HepG2 (cell line): ENCODE results near the gene FADD. TPM values are rescaled to one million over a fixed set of nuclear protein-coding genes. Genes with fewer than 3 reads are reported as not detected.
A peak's percentile ranks its signal among the peaks of the same experiment; 100 is the strongest.

Source experiments
- BCL6 ChIP-seq: IDR thresholded peaks from 2 replicates; pipeline ENCODE4 v1.6.1; 2016; ENCODE audit warnings: missing genetic modification reagents, missing compliant biosample characterization
- ESRRA ChIP-seq: sonication (generic); formaldehyde crosslinking; IDR thresholded peaks from 2 replicates; pipeline ENCODE4 v1.5.1; 2020; ENCODE audit warnings: mild to moderate bottlenecking, low read depth, missing genetic modification reagents
- FOXK2 ChIP-seq: fragments of 450-650 bp; IDR thresholded peaks from 2 replicates; pipeline ENCODE4 v1.6.1; 2016
- HOXA9 ChIP-seq: sonication (generic); formaldehyde crosslinking; IDR thresholded peaks from 2 replicates; pipeline ENCODE4 v1.8.1; 2022; ENCODE audit warnings: missing genetic modification reagents, mild to moderate bottlenecking, moderate library complexity, borderline replicate concordance
- JUNB ChIP-seq: sonication (generic); formaldehyde crosslinking; IDR thresholded peaks from 2 replicates; pipeline ENCODE4 v1.8.0; 2022; ENCODE audit warnings: missing genetic modification reagents, mild to moderate bottlenecking, borderline replicate concordance
- NFYB ChIP-seq: sonication (generic); formaldehyde crosslinking; IDR thresholded peaks from 2 replicates; pipeline ENCODE4 v1.4.0; 2020; ENCODE audit warnings: missing genetic modification reagents
- NONO ChIP-seq, 2 experiments: fragments of 450-650 bp in 1 of 2; sonication (generic) in 1 of 2; formaldehyde crosslinking in 1 of 2; IDR thresholded peaks in 1 of 2; conservative IDR thresholded peaks in 1 of 2; 2 replicates each; pipeline versions ENCODE4 v1.6.1 to v1.8.0; 2017 to 2022; ENCODE audit warnings: mild to moderate bottlenecking in 1 of 2, missing genetic modification reagents in 1 of 2, moderate library complexity in 1 of 2
- NR2C2 ChIP-seq: sonication (generic); formaldehyde crosslinking; IDR thresholded peaks from 2 replicates; pipeline ENCODE4 v1.4.0; 2020; ENCODE audit warnings: missing genetic modification reagents, mild to moderate bottlenecking, moderate library complexity, borderline replicate concordance
- SALL1 ChIP-seq: sonication (generic); formaldehyde crosslinking; IDR thresholded peaks from 2 replicates; pipeline ENCODE4 v1.8.0; 2022; ENCODE audit warnings: mild to moderate bottlenecking, missing genetic modification reagents
- TBX2 ChIP-seq: sonication (generic); formaldehyde crosslinking; IDR thresholded peaks from 2 replicates; pipeline ENCODE4 v1.5.0; 2020; ENCODE audit warnings: missing genetic modification reagents, mild to moderate bottlenecking, borderline replicate concordance
- TFDP2 ChIP-seq: sonication (generic); formaldehyde crosslinking; IDR thresholded peaks from 2 replicates; pipeline ENCODE4 v1.4.0; 2020; ENCODE audit warnings: missing genetic modification reagents
- ZBTB33 ChIP-seq: sonication (generic); formaldehyde crosslinking; IDR thresholded peaks from 2 replicates; pipeline ENCODE4 v1.4.0; 2020; ENCODE audit warnings: missing genetic modification reagents
- ZMYM4 ChIP-seq: sonication (generic); formaldehyde crosslinking; IDR thresholded peaks from 2 replicates; pipeline ENCODE4 v1.8.1; 2023; ENCODE audit warnings: mild to moderate bottlenecking, missing genetic modification reagents
- ZNF296 ChIP-seq: sonication (generic); formaldehyde crosslinking; conservative IDR thresholded peaks from 2 replicates; pipeline ENCODE4 v1.5.0; 2020; ENCODE audit warnings: mild to moderate bottlenecking, missing genetic modification reagents
- ZNF318 ChIP-seq: sonication (generic); formaldehyde crosslinking; IDR thresholded peaks from 2 replicates; pipeline ENCODE4 v1.4.0; 2020; ENCODE audit warnings: mild to moderate bottlenecking, missing genetic modification reagents
- ZSCAN9 ChIP-seq: IDR thresholded peaks from 2 replicates; pipeline ENCODE4 v1.6.1; 2016; ENCODE audit warnings: borderline replicate concordance
- polyA plus RNA-seq, 8 experiments: library from polyadenylated mRNA; depleted of rRNA in 3 of 8; stranded (reverse) in 7 of 8; unstranded in 1 of 8; fragments of >200 nt; fragmentation: Illumina TruSeq in 4 of 8; extraction: Trizol in 4 of 8; gene quantifications; 2 replicates each; pipeline versions ENCODE4 v1.2.1 to v1.2.3, GENCODE V29; 2011 to 2016; ENCODE audit warnings: low read depth in 4 of 8, missing spikeins in 1 of 8, mixed read lengths in 1 of 8; ENCODE audit not compliant: insufficient read depth in 1 of 8
- total RNA-seq, 5 experiments: library from RNA; depleted of rRNA; stranded (reverse); fragments of >200 nt; fragmentation: Illumina TruSeq; extraction: Trizol; gene quantifications; 2 replicates each; pipeline ENCODE4 v1.2.3, GENCODE V29; 2016; ENCODE audit warnings: low read depth in 1 of 5

The FADD gene
- total and polyA plus RNA-seq, 2 of the 13 experiments (the other 11 are each of a cell fraction or from before 2014, with no cell fraction given): 14.2 to 22.2 TPM

GRCh38 chr11:70202920-70203750, at the start of gene FADD (continued):
- no peak for TF ChIP-seq ZNF318 (CRISPR knock-in tag)
- TF ChIP-seq ZMYM4 (CRISPR knock-in tag): peak; percentile 67; the same call in 1 of the 2 replicates
- TF ChIP-seq NFYB (CRISPR knock-in tag): 0 out of 2 replicates have a peak, but pooled peaks have one; percentile 17
- TF ChIP-seq ESRRA (CRISPR knock-in tag): no peak; the same call in 1 of the 2 replicates
- 0 out of 2 replicates have a peak, but pooled peaks have one; percentile 44 for TF ChIP-seq NR2C2 (CRISPR knock-in tag)
- TF ChIP-seq ZBTB33 (CRISPR knock-in tag): no peak
- peak; percentile 67 for TF ChIP-seq TBX2 (CRISPR knock-in tag)
- 0 out of 2 replicates have a peak, but pooled peaks have one; percentile 51 for TF ChIP-seq HOXA9 (CRISPR knock-in tag)
- peak; percentile 54 for TF ChIP-seq SALL1 (CRISPR knock-in tag)
- peak; percentile 66; the same call in 1 of the 2 replicates for TF ChIP-seq TFDP2 (CRISPR knock-in tag)
- no peak for TF ChIP-seq BCL6 (CRISPR knock-in tag)
- peak; percentile 56; the same call in 1 of the 2 replicates for TF ChIP-seq ZSCAN9
- TF ChIP-seq JUNB: no peak
- TF ChIP-seq ZNF296 (CRISPR knock-in tag): no peak
- no peak for TF ChIP-seq NONO (IDR thresholded peaks at IDR 0.05)
- peak; percentile 37; the same call in 1 of the 2 replicates for TF ChIP-seq NONO (CRISPR knock-in tag; conservative IDR thresholded peaks at IDR 0.05)
- TF ChIP-seq FOXK2: no peak
